SJCRH30 (cell line): Measurements from ENCODE around the gene CYP19A1. TPM values are rescaled to one million over a fixed set of nuclear protein-coding genes. Genes with fewer than 3 reads are reported as not detected.

Experiments used
- DNase-seq, 2 experiments: peaks; one replicate each; pipeline ENCODE4 v3.0.0-alpha.2; 2015 to 2020
- H3K27ac ChIP-seq: fragments of 250-450 bp; sonication (Bioruptor Pico); 2 replicates; pipeline ENCODE4 v1.5.1; 2020; ENCODE audit warnings: mild to moderate bottlenecking, moderate library complexity
- H3K27me3 ChIP-seq: fragments of 250-450 bp; sonication (Bioruptor Pico); 2 replicates; pipeline ENCODE4 v1.5.1; 2020; ENCODE audit warnings: mild to moderate bottlenecking, moderate library complexity
- H3K36me3 ChIP-seq: fragments of 250-450 bp; sonication (Bioruptor Pico); 2 replicates; pipeline ENCODE4 v1.5.1; 2020; ENCODE audit warnings: mild to moderate bottlenecking, moderate library complexity
- H3K4me1 ChIP-seq: fragments of 250-450 bp; sonication (Bioruptor Pico); 2 replicates; pipeline ENCODE4 v1.5.1; 2020; ENCODE audit warnings: mild to moderate bottlenecking, moderate library complexity
- H3K4me3 ChIP-seq: fragments of 250-450 bp; sonication (Bioruptor Pico); 2 replicates; pipeline ENCODE4 v1.5.1; 2020; ENCODE audit warnings: mild to moderate bottlenecking, moderate library complexity
- H3K9me3 ChIP-seq: fragments of 250-450 bp; sonication (Bioruptor Pico); replicated peaks from 2 replicates; pipeline ENCODE4 v1.5.1; 2020; ENCODE audit warnings: mild to moderate bottlenecking, moderate library complexity
- total RNA-seq: library from RNA; depleted of rRNA; stranded (reverse); fragments of >200 nt; shearing (Covaris generic); gene quantifications from 2 replicates; pipeline ENCODE4 v1.2.3, GENCODE V29; 2014

Gene CYP19A1
- total RNA-seq, 1 experiment from 2014 or later, result not detected

- DNase-seq, result no peak
- no peaks in the 10 kb centered on the region for H3K9me3 ChIP-seq
- no peaks in the 10 kb centered on the region for H3K27me3 ChIP-seq
- no peak overlapping the region for H3K27ac ChIP-seq
- no peak overlapping the region for H3K4me3 ChIP-seq
- no peaks in the 10 kb centered on the region for H3K36me3 ChIP-seq
- no peaks in the 10 kb centered on the region for H3K4me1 ChIP-seq
Measured at GRCh38 chr15:51322621-51323296, 15.6 kb downstream of the CYP19A1 start.

- Histone ChIP-seq H3K4me3 (no peak overlapping the region), H3K27me3 (no peaks in the 10 kb centered on the region), H3K9me3 (no peaks in the 10 kb centered on the region), H3K27ac (no peak overlapping the region), H3K36me3 (no peaks in the 10 kb centered on the region), H3K4me1 (no peaks in the 10 kb centered on the region)
- no peak for DNase-seq
Measured at GRCh38 chr15:51321316-51321715, 17.1 kb downstream of the CYP19A1 start.

- DNase-seq, result no peak
- no peaks in the 10 kb centered on the region for H3K9me3 ChIP-seq
- H3K27ac ChIP-seq, result no peak overlapping the region
- no peak overlapping the region for H3K4me3 ChIP-seq
- H3K27me3 ChIP-seq, result no peaks in the 10 kb centered on the region
- no peaks in the 10 kb centered on the region for H3K4me1 ChIP-seq
- H3K36me3 ChIP-seq, result no peaks in the 10 kb centered on the region
Measured at GRCh38 chr15:51320843-51321242, 17.6 kb downstream of the CYP19A1 start.

- Histone ChIP-seq H3K9me3 (no peaks in the 10 kb centered on the region), H3K36me3 (no peaks in the 10 kb centered on the region), H3K4me3 (no peak overlapping the region), H3K4me1 (no peaks in the 10 kb centered on the region), H3K27ac (no peak overlapping the region), H3K27me3 (no peaks in the 10 kb centered on the region)
- DNase-seq, result no peak
Measured at GRCh38 chr15:51319539-51319938, 18.9 kb downstream of the CYP19A1 start.

GRCh38 chr15:51318382-51319150, 19.8 kb downstream of the CYP19A1 start:
- Histone ChIP-seq H3K4me1 (no peaks in the 10 kb centered on the region), H3K36me3 (no peaks in the 10 kb centered on the region), H3K4me3 (no peak overlapping the region), H3K27ac (no peak overlapping the region), H3K9me3 (no peaks in the 10 kb centered on the region), H3K27me3 (no peaks in the 10 kb centered on the region)
- DNase-seq, result peak in 1 of 2 experiments; percentile 1

GRCh38 chr15:51316636-51317035, 21.8 kb downstream of the CYP19A1 start:
- H3K4me1 ChIP-seq, result no peaks in the 10 kb centered on the region
- H3K9me3 ChIP-seq, result no peaks in the 10 kb centered on the region
- H3K27me3 ChIP-seq, result no peaks in the 10 kb centered on the region
- H3K27ac ChIP-seq, result no peak overlapping the region
- no peaks in the 10 kb centered on the region for H3K36me3 ChIP-seq
- DNase-seq, result no peak
- no peak overlapping the region for H3K4me3 ChIP-seq

- no peaks in the 10 kb centered on the region for H3K9me3 ChIP-seq
- H3K27ac ChIP-seq, result no peak overlapping the region
- H3K4me3 ChIP-seq, result no peak overlapping the region
Measured at GRCh38 chr15:51315726-51316125, 22.7 kb downstream of the CYP19A1 start.

GRCh38 chr15:51314391-51315337, 23.7 kb downstream of the CYP19A1 start:
- no peak for DNase-seq
- Histone ChIP-seq H3K27me3 (no peaks in the 10 kb centered on the region), H3K9me3 (no peaks in the 10 kb centered on the region), H3K27ac (no peak overlapping the region), H3K4me1 (no peaks in the 10 kb centered on the region), H3K4me3 (no peak overlapping the region), H3K36me3 (no peaks in the 10 kb centered on the region)

More at GRCh38 chr15:51315726-51316125, 22.7 kb downstream of the CYP19A1 start:
- Histone ChIP-seq H3K27me3 (no peaks in the 10 kb centered on the region), H3K36me3 (no peaks in the 10 kb centered on the region), H3K4me1 (no peaks in the 10 kb centered on the region)
- DNase-seq, result no peak

GRCh38 chr15:51313644-51314280, 24.6 kb downstream of the CYP19A1 start:
- Histone ChIP-seq H3K27me3 (no peaks in the 10 kb centered on the region), H3K4me1 (no peaks in the 10 kb centered on the region), H3K27ac (no peak overlapping the region), H3K4me3 (no peak overlapping the region), H3K9me3 (no peaks in the 10 kb centered on the region), H3K36me3 (no peaks in the 10 kb centered on the region)
- no peak for DNase-seq

- no peaks in the 10 kb centered on the region for H3K27me3 ChIP-seq
- H3K4me1 ChIP-seq, result no peaks in the 10 kb centered on the region
- no peak overlapping the region for H3K27ac ChIP-seq
- no peaks in the 10 kb centered on the region for H3K9me3 ChIP-seq
- no peak for DNase-seq
- no peaks in the 10 kb centered on the region for H3K36me3 ChIP-seq
- H3K4me3 ChIP-seq, result no peak overlapping the region
Measured at GRCh38 chr15:51313074-51313393, 25.4 kb downstream of the CYP19A1 start.

GRCh38 chr15:51312166-51313073, 26.0 kb downstream of the CYP19A1 start:
- Histone ChIP-seq H3K4me1 (no peaks in the 10 kb centered on the region), H3K27me3 (no peaks in the 10 kb centered on the region), H3K27ac (no peak overlapping the region), H3K36me3 (no peaks in the 10 kb centered on the region), H3K4me3 (no peak overlapping the region), H3K9me3 (no peaks in the 10 kb centered on the region)
- no peak for DNase-seq

- H3K4me3 ChIP-seq, result no peak overlapping the region
Measured at GRCh38 chr15:51311510-51311909, 26.9 kb downstream of the CYP19A1 start.

GRCh38 chr15:51310064-51310463, 28.3 kb downstream of the CYP19A1 start:
- no peaks in the 10 kb centered on the region for H3K36me3 ChIP-seq
- no peak overlapping the region for H3K4me3 ChIP-seq
- no peaks in the 10 kb centered on the region for H3K9me3 ChIP-seq
- no peak for DNase-seq
- H3K27me3 ChIP-seq, result no peaks in the 10 kb centered on the region
- no peaks in the 10 kb centered on the region for H3K4me1 ChIP-seq
- no peak overlapping the region for H3K27ac ChIP-seq

More at GRCh38 chr15:51311510-51311909, 26.9 kb downstream of the CYP19A1 start:
- Histone ChIP-seq H3K27me3 (no peaks in the 10 kb centered on the region), H3K27ac (no peak overlapping the region), H3K4me1 (no peaks in the 10 kb centered on the region), H3K36me3 (no peaks in the 10 kb centered on the region), H3K9me3 (no peaks in the 10 kb centered on the region)
- no peak for DNase-seq

- H3K9me3 ChIP-seq, result no peaks in the 10 kb centered on the region
- H3K4me3 ChIP-seq, result no peak overlapping the region
- DNase-seq, result no peak
- no peak overlapping the region for H3K27ac ChIP-seq
- no peaks in the 10 kb centered on the region for H3K27me3 ChIP-seq
- H3K36me3 ChIP-seq, result no peaks in the 10 kb centered on the region
- no peaks in the 10 kb centered on the region for H3K4me1 ChIP-seq
Measured at GRCh38 chr15:51307811-51308210, 30.6 kb downstream of the CYP19A1 start.
